Fibroblast of skin of abdomen (primary cell): ENCODE data around the gene GPER1.
"Not testable (repeated sequence)": the region's sequence is repeated elsewhere in the genome, so short reads cannot be mapped to it uniquely, and the experiment has no call there.

Source experiments
- DNase-seq: peaks from one replicate; pipeline ENCODE4 v3.0.0-alpha.2; 2013

GPER1 gene

GRCh38 chr7:1104516-1105179, 16.7 kb downstream of the GPER1 start:
- no peak for DNase-seq

GRCh38 chr7:1105189-1105588, 17.3 kb downstream of the GPER1 start:
- DNase-seq, result no peak

- DNase-seq, result no peak
Measured at GRCh38 chr7:1106063-1106792, 18.3 kb downstream of the GPER1 start.

GRCh38 chr7:1106793-1107421, 19.0 kb downstream of the GPER1 start:
- no peak for DNase-seq

GRCh38 chr7:1108264-1108920, 20.5 kb downstream of the GPER1 start:
- no peak for DNase-seq

GRCh38 chr7:1109581-1110310, 21.8 kb downstream of the GPER1 start:
- DNase-seq, result no peak

GRCh38 chr7:1110358-1110757, 22.4 kb downstream of the GPER1 start:
- no peak for DNase-seq

- DNase-seq, result no peak
Measured at GRCh38 chr7:1111156-1111555, 23.2 kb downstream of the GPER1 start.

GRCh38 chr7:1112109-1112508, 24.2 kb downstream of the GPER1 start:
- DNase-seq, result no peak

GRCh38 chr7:1112625-1113547, 25.0 kb downstream of the GPER1 start:
- DNase-seq, result no peak

GRCh38 chr7:1113548-1113885, 25.6 kb downstream of the GPER1 start:
- no peak for DNase-seq

- DNase-seq, result no peak
Measured at GRCh38 chr7:1114088-1114487, 26.2 kb downstream of the GPER1 start.

GRCh38 chr7:1114505-1114904, 26.6 kb downstream of the GPER1 start:
- DNase-seq, result no peak

- not testable (repeated sequence) for DNase-seq
Measured at GRCh38 chr7:1115171-1116045, 27.5 kb downstream of the GPER1 start.

- DNase-seq, result not testable (repeated sequence)
Measured at GRCh38 chr7:1116383-1117008, 28.6 kb downstream of the GPER1 start.

- DNase-seq, result no peak
Measured at GRCh38 chr7:1117321-1117928, 29.5 kb downstream of the GPER1 start.

- DNase-seq, result no peak
Measured at GRCh38 chr7:1119201-1119600, 31.3 kb downstream of the GPER1 start.

- DNase-seq, result no peak
Measured at GRCh38 chr7:1120791-1121190, 32.9 kb downstream of the GPER1 start.

GRCh38 chr7:1121476-1121875, 33.6 kb downstream of the GPER1 start:
- DNase-seq, result no peak
